WTC11 (cell line): ENCODE measurements around the gene LETM1. TPM values are rescaled to one million over a fixed set of nuclear protein-coding genes. Genes with fewer than 3 reads are reported as not detected.

Experiments
- ATAC-seq: fragments of 200-7000 bp; cut with Tn5 transposase; 2 replicates; pipeline ENCODE4 v1.10.0; 2021; ENCODE audit warnings: mild to moderate bottlenecking, moderate library complexity
- CTCF ChIA-PET: fragments of 300-600 bp; sonication (Branson Sonifier 250); formaldehyde crosslinking; loops from one replicate; lab custom pipeline; 2021; ENCODE audit warnings: antibody characterized with exemption; lab: Charles Lee
- POLR2A ChIA-PET: fragments of 350-600 bp; sonication (Branson Sonifier 250); formaldehyde crosslinking; loops from one replicate; lab custom pipeline; 2021; ENCODE audit warnings: antibody characterized with exemption; lab: Charles Lee
- DNase-seq: peaks from one replicate; pipeline ENCODE4 v3.0.0; 2021; ENCODE audit warnings: low spot score
- H3K27ac Mint-ChIP-seq: 2 replicates; pipeline ENCODE4 v1.8.0; 2021; ENCODE audit warnings: mixed read lengths
- H3K27me3 Mint-ChIP-seq: 2 replicates; pipeline ENCODE4 v1.8.0; 2021; ENCODE audit warnings: low read depth, mild to moderate bottlenecking, moderate library complexity, mixed read lengths
- H3K36me3 Mint-ChIP-seq: 2 replicates; pipeline ENCODE4 v1.8.0; 2021; ENCODE audit warnings: mixed read lengths
- H3K4me1 Mint-ChIP-seq: 2 replicates; pipeline ENCODE4 v1.8.0; 2022; ENCODE audit warnings: mixed read lengths
- H3K4me3 Mint-ChIP-seq: 2 replicates; pipeline ENCODE4 v1.8.0; 2021; ENCODE audit warnings: mild to moderate bottlenecking, moderate library complexity, mixed read lengths
- H3K9me3 Mint-ChIP-seq: 2 replicates; pipeline ENCODE4 v1.8.0; 2021; ENCODE audit warnings: mixed read lengths
- ETV6 ChIP-seq: sonication (generic); formaldehyde crosslinking; IDR thresholded peaks from 2 replicates; pipeline ENCODE4 v1.8.1; 2022; ENCODE audit warnings: mild to moderate bottlenecking, missing genetic modification reagents
- FOXP1 ChIP-seq: sonication (generic); formaldehyde crosslinking; IDR thresholded peaks from 2 replicates; pipeline ENCODE4 v1.8.0; 2022; ENCODE audit warnings: missing genetic modification reagents, mild to moderate bottlenecking, moderate library complexity, borderline replicate concordance
- GTF2I ChIP-seq: fragments of 250-450 bp; sonication (Bioruptor Pico); conservative IDR thresholded peaks from 2 replicates; pipeline ENCODE4 v1.4.0; 2021; ENCODE audit warnings: mild to moderate bottlenecking
- JAZF1 ChIP-seq: fragments of 250-450 bp; sonication (Bioruptor Pico); IDR thresholded peaks from 2 replicates; pipeline ENCODE4 v1.9.0; 2021; ENCODE audit warnings: moderate library complexity, mild to moderate bottlenecking, inconsistent platforms
- JUN ChIP-seq: sonication (generic); formaldehyde crosslinking; IDR thresholded peaks from 2 replicates; pipeline ENCODE4 v1.8.0; 2023; ENCODE audit warnings: mild to moderate bottlenecking, missing genetic modification reagents
- ZNF121 ChIP-seq: sonication (generic); formaldehyde crosslinking; IDR thresholded peaks from 2 replicates; pipeline ENCODE4 v1.8.0; 2023; ENCODE audit warnings: missing genetic modification reagents
- ZNF138 ChIP-seq: sonication (generic); formaldehyde crosslinking; conservative IDR thresholded peaks from 2 replicates; pipeline ENCODE4 v1.8.1; 2022; ENCODE audit warnings: mild to moderate bottlenecking, moderate library complexity, missing genetic modification reagents
- ZNF396 ChIP-seq: fragments of 250-450 bp; sonication (Bioruptor Pico); IDR thresholded peaks from 2 replicates; pipeline ENCODE4 v1.8.0; 2021; ENCODE audit warnings: mild to moderate bottlenecking, moderate library complexity, borderline replicate concordance
- ZNF416 ChIP-seq: fragments of 250-450 bp; sonication (Bioruptor Pico); IDR thresholded peaks from 2 replicates; pipeline ENCODE4 v1.9.0; 2021; ENCODE audit warnings: mild to moderate bottlenecking, inconsistent platforms
- total RNA-seq: library from RNA; stranded (reverse); gene quantifications from 3 replicates; pipeline ENCODE4 v1.2.3, GENCODE V29; 2021
- TF ChIP-seq, protein P1 (sequence below): sonication (generic); formaldehyde crosslinking; IDR thresholded peaks from 2 replicates; pipeline ENCODE4 v1.8.1; 2023; ENCODE audit warnings: mild to moderate bottlenecking, missing genetic modification reagents, borderline replicate concordance
- TF ChIP-seq, protein P2 (sequence below): sonication (generic); formaldehyde crosslinking; conservative IDR thresholded peaks from 2 replicates; pipeline ENCODE4 v1.8.1; 2023; ENCODE audit warnings: mild to moderate bottlenecking, low read depth, missing genetic modification reagents, moderate library complexity
- TF ChIP-seq, protein P3 (sequence below): sonication (generic); formaldehyde crosslinking; IDR thresholded peaks from 2 replicates; pipeline ENCODE4 v1.8.1; 2022; ENCODE audit warnings: low read depth, missing genetic modification reagents, borderline replicate concordance
- TF ChIP-seq, protein P4 (sequence below): sonication (generic); formaldehyde crosslinking; IDR thresholded peaks from 2 replicates; pipeline ENCODE4 v1.8.0; 2022; ENCODE audit warnings: mild to moderate bottlenecking, missing genetic modification reagents
- TF ChIP-seq, protein P5 (sequence below): fragments of 250-450 bp; sonication (Bioruptor Pico); IDR thresholded peaks from 2 replicates; pipeline ENCODE4 v1.8.0; 2021; ENCODE audit warnings: mild to moderate bottlenecking

The LETM1 gene
- total RNA-seq, 1 experiment from 2014 or later, result 66.7 TPM

DNA sequence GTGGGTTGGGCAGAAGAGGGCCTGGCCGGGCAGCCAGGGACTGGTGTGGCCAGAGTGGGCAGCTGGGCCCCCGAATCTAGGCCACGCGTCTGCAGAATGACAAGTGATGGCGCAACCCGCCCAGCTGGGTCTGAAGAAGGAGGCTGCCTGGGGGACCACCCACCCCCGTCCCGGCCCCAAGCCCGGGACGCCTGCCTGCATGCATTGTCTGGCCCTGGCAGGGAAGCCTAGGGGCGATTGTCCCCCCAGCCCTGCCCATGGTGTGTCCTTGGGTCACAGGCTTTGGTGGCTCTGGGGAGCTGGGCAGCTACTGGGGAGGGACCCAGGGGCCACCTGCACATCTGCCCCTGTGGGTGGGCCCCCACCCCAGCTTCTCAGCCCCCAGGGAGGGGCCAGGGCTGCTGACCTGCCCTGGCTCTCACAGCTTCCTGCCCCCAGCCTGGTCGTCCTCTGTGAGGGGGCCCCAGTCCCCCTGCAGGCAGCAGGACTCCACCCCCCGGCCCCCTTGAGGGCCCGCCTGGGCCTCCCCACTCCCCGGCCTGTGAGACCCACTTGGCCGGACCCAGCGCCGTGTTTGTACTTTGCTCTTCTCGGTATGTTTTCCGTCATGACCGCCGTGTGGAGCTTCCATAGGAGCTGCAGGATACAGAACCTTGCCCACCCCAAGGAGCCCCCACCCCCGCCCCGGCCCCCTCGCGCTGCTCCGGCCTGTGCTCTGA, 57.9 kb downstream of the LETM1 start (continued):
- TF ChIP-seq, protein P1, sequence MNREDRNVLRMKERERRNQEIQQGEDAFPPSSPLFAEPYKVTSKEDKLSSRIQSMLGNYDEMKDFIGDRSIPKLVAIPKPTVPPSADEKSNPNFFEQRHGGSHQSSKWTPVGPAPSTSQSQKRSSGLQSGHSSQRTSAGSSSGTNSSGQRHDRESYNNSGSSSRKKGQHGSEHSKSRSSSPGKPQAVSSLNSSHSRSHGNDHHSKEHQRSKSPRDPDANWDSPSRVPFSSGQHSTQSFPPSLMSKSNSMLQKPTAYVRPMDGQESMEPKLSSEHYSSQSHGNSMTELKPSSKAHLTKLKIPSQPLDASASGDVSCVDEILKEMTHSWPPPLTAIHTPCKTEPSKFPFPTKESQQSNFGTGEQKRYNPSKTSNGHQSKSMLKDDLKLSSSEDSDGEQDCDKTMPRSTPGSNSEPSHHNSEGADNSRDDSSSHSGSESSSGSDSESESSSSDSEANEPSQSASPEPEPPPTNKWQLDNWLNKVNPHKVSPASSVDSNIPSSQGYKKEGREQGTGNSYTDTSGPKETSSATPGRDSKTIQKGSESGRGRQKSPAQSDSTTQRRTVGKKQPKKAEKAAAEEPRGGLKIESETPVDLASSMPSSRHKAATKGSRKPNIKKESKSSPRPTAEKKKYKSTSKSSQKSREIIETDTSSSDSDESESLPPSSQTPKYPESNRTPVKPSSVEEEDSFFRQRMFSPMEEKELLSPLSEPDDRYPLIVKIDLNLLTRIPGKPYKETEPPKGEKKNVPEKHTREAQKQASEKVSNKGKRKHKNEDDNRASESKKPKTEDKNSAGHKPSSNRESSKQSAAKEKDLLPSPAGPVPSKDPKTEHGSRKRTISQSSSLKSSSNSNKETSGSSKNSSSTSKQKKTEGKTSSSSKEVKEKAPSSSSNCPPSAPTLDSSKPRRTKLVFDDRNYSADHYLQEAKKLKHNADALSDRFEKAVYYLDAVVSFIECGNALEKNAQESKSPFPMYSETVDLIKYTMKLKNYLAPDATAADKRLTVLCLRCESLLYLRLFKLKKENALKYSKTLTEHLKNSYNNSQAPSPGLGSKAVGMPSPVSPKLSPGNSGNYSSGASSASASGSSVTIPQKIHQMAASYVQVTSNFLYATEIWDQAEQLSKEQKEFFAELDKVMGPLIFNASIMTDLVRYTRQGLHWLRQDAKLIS (CRISPR knock-in tag), result no peak
- TF ChIP-seq JUN (CRISPR knock-in tag) (no peak), ZNF121 (CRISPR knock-in tag) (no peak), ZNF416 (no peak), FOXP1 (no peak), JAZF1 (no peak), GTF2I (no peak)
- TF ChIP-seq, protein P2, sequence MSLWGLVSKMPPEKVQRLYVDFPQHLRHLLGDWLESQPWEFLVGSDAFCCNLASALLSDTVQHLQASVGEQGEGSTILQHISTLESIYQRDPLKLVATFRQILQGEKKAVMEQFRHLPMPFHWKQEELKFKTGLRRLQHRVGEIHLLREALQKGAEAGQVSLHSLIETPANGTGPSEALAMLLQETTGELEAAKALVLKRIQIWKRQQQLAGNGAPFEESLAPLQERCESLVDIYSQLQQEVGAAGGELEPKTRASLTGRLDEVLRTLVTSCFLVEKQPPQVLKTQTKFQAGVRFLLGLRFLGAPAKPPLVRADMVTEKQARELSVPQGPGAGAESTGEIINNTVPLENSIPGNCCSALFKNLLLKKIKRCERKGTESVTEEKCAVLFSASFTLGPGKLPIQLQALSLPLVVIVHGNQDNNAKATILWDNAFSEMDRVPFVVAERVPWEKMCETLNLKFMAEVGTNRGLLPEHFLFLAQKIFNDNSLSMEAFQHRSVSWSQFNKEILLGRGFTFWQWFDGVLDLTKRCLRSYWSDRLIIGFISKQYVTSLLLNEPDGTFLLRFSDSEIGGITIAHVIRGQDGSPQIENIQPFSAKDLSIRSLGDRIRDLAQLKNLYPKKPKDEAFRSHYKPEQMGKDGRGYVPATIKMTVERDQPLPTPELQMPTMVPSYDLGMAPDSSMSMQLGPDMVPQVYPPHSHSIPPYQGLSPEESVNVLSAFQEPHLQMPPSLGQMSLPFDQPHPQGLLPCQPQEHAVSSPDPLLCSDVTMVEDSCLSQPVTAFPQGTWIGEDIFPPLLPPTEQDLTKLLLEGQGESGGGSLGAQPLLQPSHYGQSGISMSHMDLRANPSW (CRISPR knock-in tag), result no peak

DNA sequence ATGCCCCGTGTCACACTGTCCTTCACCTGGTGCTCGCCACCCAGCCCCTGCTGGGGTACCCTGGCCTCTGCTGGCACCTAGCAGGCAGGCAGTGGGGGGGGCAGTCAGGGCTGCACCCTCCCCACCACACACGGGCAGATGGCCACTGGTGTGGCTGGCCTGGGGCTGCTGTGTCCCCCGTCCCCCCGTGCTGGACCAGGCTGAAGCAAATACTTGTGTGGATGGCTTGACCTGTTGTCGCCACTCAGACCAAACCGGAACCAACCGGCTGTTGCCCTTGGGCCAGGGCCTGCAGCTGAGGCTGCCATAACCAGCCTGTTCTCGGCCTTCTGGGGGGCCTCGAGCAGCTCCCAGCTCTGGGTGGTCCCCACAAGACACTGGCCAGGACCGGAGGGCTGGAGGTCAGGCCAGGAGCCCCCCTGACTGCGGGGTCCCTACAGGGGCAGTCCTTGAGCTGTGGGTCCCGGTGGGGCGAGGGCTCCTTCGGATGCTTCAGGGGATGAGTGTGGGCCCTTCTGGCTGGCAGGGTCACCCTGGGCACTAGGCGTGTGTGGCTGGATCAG, 58.6 kb downstream of the LETM1 start:
- TF ChIP-seq, protein P3, sequence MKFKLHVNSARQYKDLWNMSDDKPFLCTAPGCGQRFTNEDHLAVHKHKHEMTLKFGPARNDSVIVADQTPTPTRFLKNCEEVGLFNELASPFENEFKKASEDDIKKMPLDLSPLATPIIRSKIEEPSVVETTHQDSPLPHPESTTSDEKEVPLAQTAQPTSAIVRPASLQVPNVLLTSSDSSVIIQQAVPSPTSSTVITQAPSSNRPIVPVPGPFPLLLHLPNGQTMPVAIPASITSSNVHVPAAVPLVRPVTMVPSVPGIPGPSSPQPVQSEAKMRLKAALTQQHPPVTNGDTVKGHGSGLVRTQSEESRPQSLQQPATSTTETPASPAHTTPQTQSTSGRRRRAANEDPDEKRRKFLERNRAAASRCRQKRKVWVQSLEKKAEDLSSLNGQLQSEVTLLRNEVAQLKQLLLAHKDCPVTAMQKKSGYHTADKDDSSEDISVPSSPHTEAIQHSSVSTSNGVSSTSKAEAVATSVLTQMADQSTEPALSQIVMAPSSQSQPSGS (CRISPR knock-in tag), result no peak
- TF ChIP-seq, protein P4, sequence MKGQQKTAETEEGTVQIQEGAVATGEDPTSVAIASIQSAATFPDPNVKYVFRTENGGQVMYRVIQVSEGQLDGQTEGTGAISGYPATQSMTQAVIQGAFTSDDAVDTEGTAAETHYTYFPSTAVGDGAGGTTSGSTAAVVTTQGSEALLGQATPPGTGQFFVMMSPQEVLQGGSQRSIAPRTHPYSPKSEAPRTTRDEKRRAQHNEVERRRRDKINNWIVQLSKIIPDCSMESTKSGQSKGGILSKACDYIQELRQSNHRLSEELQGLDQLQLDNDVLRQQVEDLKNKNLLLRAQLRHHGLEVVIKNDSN, result no peak
- TF ChIP-seq ETV6 (CRISPR knock-in tag) (no peak), JAZF1 (no peak), ZNF396 (CRISPR knock-in tag) (no peak), ZNF138 (no peak)
- TF ChIP-seq, protein P5, sequence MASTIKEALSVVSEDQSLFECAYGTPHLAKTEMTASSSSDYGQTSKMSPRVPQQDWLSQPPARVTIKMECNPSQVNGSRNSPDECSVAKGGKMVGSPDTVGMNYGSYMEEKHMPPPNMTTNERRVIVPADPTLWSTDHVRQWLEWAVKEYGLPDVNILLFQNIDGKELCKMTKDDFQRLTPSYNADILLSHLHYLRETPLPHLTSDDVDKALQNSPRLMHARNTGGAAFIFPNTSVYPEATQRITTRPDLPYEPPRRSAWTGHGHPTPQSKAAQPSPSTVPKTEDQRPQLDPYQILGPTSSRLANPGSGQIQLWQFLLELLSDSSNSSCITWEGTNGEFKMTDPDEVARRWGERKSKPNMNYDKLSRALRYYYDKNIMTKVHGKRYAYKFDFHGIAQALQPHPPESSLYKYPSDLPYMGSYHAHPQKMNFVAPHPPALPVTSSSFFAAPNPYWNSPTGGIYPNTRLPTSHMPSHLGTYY (CRISPR knock-in tag), result no peak
- no peaks in the 10 kb centered on the region for H3K4me1 Mint-ChIP-seq
- DNase-seq (no peak), ATAC-seq (no peak)
- H3K27ac Mint-ChIP-seq, result no peak overlapping the region
- POLR2A ChIA-PET, result no interaction called here
- CTCF ChIA-PET, result interaction anchor here (0.6 to 11.1 kb wide), 2 partner anchors 15 to 49 kb away, joined by 3 to 115 read pairs; no protein-coding TSS in a partner anchor
- peaks cover 26% of the 10 kb centered on the region for H3K27me3 Mint-ChIP-seq
- no peak overlapping the region for H3K4me3 Mint-ChIP-seq
- no peaks in the 10 kb centered on the region for H3K9me3 Mint-ChIP-seq
- H3K36me3 Mint-ChIP-seq, result no peaks in the 10 kb centered on the region
